GM23248 (cell line): Measurements from ENCODE around the gene TIAM2. TPM values are rescaled to one million over a fixed set of nuclear protein-coding genes. Genes with fewer than 3 reads are reported as not detected.
A peak's percentile ranks its signal among the peaks of the same experiment; 100 is the strongest.

Experiments used
- DNase-seq: peaks from one replicate; pipeline ENCODE4 v3.0.0-alpha.2; 2015
- H2AFZ ChIP-seq: fragments of 200-600 bp; sonication (generic); 2 replicates; pipeline ENCODE4 v1.6.1; 2016; ENCODE audit warnings: antibody characterized with exemption
- H3F3A ChIP-seq: fragments of 200-600 bp; sonication (generic); 2 replicates; pipeline ENCODE4 v1.6.1; 2016; ENCODE audit warnings: mild to moderate bottlenecking, antibody characterized with exemption, mixed run types; ENCODE audit not compliant: insufficient read depth
- H3K27ac ChIP-seq: fragments of 200-600 bp; sonication (generic); 2 replicates; pipeline ENCODE4 v1.5.1; 2016; ENCODE audit warnings: mild to moderate bottlenecking
- H3K27me3 ChIP-seq: fragments of 200-600 bp; sonication (generic); replicated peaks from 2 replicates; pipeline ENCODE4 v1.6.1; 2016; ENCODE audit warnings: mild to moderate bottlenecking; ENCODE audit not compliant: insufficient read depth
- H3K36me3 ChIP-seq: fragments of 200-600 bp; sonication (generic); 2 replicates; pipeline ENCODE4 v1.6.1; 2016; ENCODE audit warnings: low read depth, mild to moderate bottlenecking
- H3K4me1 ChIP-seq: fragments of 200-600 bp; sonication (generic); 2 replicates; pipeline ENCODE4 v1.6.1; 2016; ENCODE audit warnings: mild to moderate bottlenecking; ENCODE audit not compliant: insufficient read depth
- H3K4me2 ChIP-seq: fragments of 200-600 bp; sonication (generic); one replicate; pipeline ENCODE4 v1.6.1; 2016; ENCODE audit warnings: mild to moderate bottlenecking; ENCODE audit not compliant: unreplicated experiment
- H3K4me3 ChIP-seq: fragments of 200-600 bp; sonication (generic); 2 replicates; pipeline ENCODE4 v1.5.1; 2016; ENCODE audit warnings: mild to moderate bottlenecking
- H3K79me2 ChIP-seq: fragments of 200-600 bp; sonication (generic); 2 replicates; pipeline ENCODE4 v1.6.1; 2016; ENCODE audit warnings: mild to moderate bottlenecking; ENCODE audit not compliant: insufficient read depth
- H3K9ac ChIP-seq: fragments of 200-600 bp; sonication (generic); 2 replicates; pipeline ENCODE4 v1.6.1; 2016; ENCODE audit warnings: mild to moderate bottlenecking
- H3K9me2 ChIP-seq: fragments of 200-600 bp; sonication (generic); 2 replicates; pipeline ENCODE4 v1.6.1; 2016; ENCODE audit warnings: mixed run types, mild to moderate bottlenecking, moderate library complexity; ENCODE audit not compliant: insufficient read depth
- H3K9me3 ChIP-seq: fragments of 200-600 bp; sonication (generic); one replicate; pipeline ENCODE4 v1.6.1; 2017; ENCODE audit warnings: low read depth
- H4K20me1 ChIP-seq: fragments of 200-600 bp; sonication (generic); 2 replicates; pipeline ENCODE4 v1.6.0; 2016; ENCODE audit not compliant: insufficient read depth
- EZH2 ChIP-seq: fragments of 200-600 bp; sonication (generic); IDR thresholded peaks from 2 replicates; pipeline ENCODE4 v1.6.1; 2018; ENCODE audit warnings: antibody characterized with exemption, mild to moderate bottlenecking; ENCODE audit not compliant: insufficient read depth, poor library complexity, severe bottlenecking
- EZH2phosphoT487 ChIP-seq: fragments of 200-600 bp; sonication (generic); IDR thresholded peaks from 2 replicates; pipeline ENCODE4 v1.6.1; 2018; ENCODE audit warnings: antibody characterized with exemption, moderate library complexity, mild to moderate bottlenecking, low read depth; ENCODE audit not compliant: insufficient read depth
- WGBS, 2 experiments: methylation state at CpG; one replicate each; pipeline ENCODE4 v1.1.6; 2015 to 2017; ENCODE audit warnings: low lambda C conversion rate in 2 of 2, low coverage in 1 of 2; ENCODE audit errors: missing lambda C conversion rate in 2 of 2; 5-methylcytosine and 5-hydroxymethylcytosine counted together
- in situ Hi-C: fragments of 300-500 bp; cut with MboI; formaldehyde crosslinking; loops from 2 replicates; pipeline ENCODE4 v1.15.0; 2020
- polyA plus RNA-seq: library from polyadenylated mRNA; unstranded; fragments of >200 nt; fragmentation: Nextera tagmentation; extraction: Ambion mirVana; gene quantifications from 2 replicates; pipeline ENCODE4 v1.2.1, GENCODE V29; 2016
- total RNA-seq: library from RNA; depleted of rRNA; stranded (reverse); fragments of >200 nt; shearing (Covaris generic); gene quantifications from 2 replicates; pipeline ENCODE4 v1.2.3, GENCODE V29; 2014

The TIAM2 gene
- total and polyA plus RNA-seq, 2 experiments from 2014 or later: 2.4 to 2.6 TPM

DNA sequence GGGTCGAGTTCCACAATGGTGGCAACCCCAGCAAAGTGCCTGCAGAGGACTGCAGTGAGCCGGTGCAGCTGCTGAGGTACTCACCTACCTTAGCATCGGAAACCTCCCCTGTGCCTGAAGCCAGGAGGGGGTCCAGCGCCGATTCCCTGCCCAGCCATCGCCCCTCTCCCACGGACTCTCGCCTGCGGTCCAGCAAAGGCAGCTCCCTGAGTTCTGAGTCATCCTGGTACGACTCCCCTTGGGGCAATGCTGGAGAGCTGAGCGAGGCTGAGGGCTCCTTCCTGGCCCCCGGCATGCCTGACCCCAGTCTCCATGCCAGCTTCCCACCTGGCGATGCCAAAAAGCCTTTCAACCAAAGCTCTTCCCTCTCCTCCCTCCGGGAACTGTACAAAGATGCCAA is 134.6 kb downstream of the TIAM2 start:
- in situ Hi-C loops: no loop called here
- Histone ChIP-seq H3K9me3 (no peaks in the 10 kb centered on the region), H3K4me3 (no peak overlapping the region), H3K27ac (no peak overlapping the region), H3K36me3 (no peaks in the 10 kb centered on the region), H3K9me2 (no peaks in the 10 kb centered on the region), H3K4me2 (no peak overlapping the region), H2AFZ (no peak overlapping the region), H3K27me3 (no peaks in the 10 kb centered on the region), H3K4me1 (peaks cover 35% of the 10 kb centered on the region), H3K9ac (no peak overlapping the region), H3K79me2 (no peaks in the 10 kb centered on the region), H4K20me1 (no peaks in the 10 kb centered on the region), H3F3A (peaks cover 21% of the 10 kb centered on the region)
- no peak for DNase-seq
- no peak for TF ChIP-seq EZH2
- TF ChIP-seq EZH2phosphoT487: no peak
- WGBS, 2 experiments: 95 to 96% methylated on average over 12 to 14 of the region's 14 CpGs

DNA sequence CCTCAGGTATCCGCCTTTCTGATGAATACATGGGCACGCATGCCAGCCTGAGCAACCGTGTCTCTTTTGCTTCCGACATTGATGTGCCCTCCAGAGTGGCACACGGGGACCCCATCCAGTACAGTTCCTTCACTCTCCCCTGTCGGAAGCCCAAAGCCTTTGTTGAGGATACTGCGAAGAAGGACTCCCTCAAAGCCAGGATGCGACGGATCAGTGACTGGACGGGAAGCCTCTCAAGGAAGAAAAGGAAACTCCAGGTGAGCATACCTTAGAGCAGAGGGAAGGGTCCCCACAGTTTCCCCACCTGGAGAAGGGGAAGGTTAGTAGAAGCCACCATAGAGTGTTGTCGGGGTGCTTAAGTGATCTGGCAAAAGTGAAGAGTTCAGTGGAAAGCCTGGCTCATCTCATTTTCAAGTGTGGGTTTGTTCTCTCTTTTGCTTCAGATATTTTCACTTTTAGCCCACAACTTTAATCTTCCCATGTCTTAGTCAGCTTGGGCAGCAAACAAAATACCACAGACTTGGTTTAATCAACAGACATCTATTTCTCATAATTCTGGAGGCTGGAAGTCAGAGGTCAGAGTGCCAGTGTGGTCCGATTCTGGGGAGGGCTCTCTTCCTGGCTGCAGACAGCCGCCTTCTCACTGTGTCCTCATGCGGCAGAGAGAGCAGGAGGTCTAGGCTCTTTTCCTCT is 135.2 kb downstream of the TIAM2 start:
- Histone ChIP-seq H3K9ac (no peak overlapping the region), H2AFZ (no peak overlapping the region), H3K36me3 (no peaks in the 10 kb centered on the region), H4K20me1 (no peaks in the 10 kb centered on the region), H3K79me2 (no peaks in the 10 kb centered on the region), H3K9me2 (no peaks in the 10 kb centered on the region), H3F3A (peaks cover 25% of the 10 kb centered on the region), H3K27ac (no peak overlapping the region), H3K9me3 (no peaks in the 10 kb centered on the region), H3K4me3 (no peak overlapping the region), H3K27me3 (no peaks in the 10 kb centered on the region), H3K4me1 (peaks cover 41% of the 10 kb centered on the region), H3K4me2 (no peak overlapping the region)
- no peak for TF ChIP-seq EZH2phosphoT487
- no peak for TF ChIP-seq EZH2
- in situ Hi-C loops: no loop called here
- WGBS, 2 experiments: 94 to 95% methylated on average over 14 of the region's 14 CpGs
- DNase-seq: peak; percentile 32

DNA sequence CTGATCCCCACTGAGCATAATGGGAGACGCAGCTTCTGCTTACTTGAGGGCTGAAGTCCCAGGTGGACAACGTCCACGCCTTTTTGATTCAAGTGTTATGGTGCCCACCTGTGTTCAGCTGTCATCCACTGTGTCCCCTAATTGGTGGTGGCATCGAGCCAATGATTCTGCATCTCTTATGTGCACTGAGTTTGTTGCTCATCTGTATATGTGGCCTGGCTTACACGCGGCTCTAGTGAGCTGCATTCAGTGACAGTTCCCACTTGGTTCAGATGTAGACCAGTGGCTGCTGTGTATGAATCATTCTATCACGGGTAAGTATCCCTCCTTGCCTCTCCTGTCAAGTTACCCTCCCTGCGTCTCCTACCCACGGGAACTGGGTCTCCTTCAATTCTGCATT is 137.5 kb downstream of the TIAM2 start:
- Histone ChIP-seq H2AFZ (no peak overlapping the region), H3K36me3 (no peaks in the 10 kb centered on the region), H3K9me3 (no peaks in the 10 kb centered on the region), H3K4me2 (no peak overlapping the region), H3K9ac (no peak overlapping the region), H4K20me1 (no peaks in the 10 kb centered on the region), H3K27me3 (no peaks in the 10 kb centered on the region), H3K79me2 (no peaks in the 10 kb centered on the region), H3K9me2 (no peaks in the 10 kb centered on the region), H3K4me1 (peaks cover 19% of the 10 kb centered on the region), H3K4me3 (no peak overlapping the region), H3K27ac (no peak overlapping the region), H3F3A (peaks cover 9% of the 10 kb centered on the region; the same call in 1 of the 2 replicates)
- TF ChIP-seq EZH2phosphoT487: no peak
- no peak for TF ChIP-seq EZH2
- WGBS, 2 experiments: 72 to 73% methylated on average over 9 of the region's 9 CpGs
- DNase-seq: no peak
- in situ Hi-C loops: no loop called here

DNA sequence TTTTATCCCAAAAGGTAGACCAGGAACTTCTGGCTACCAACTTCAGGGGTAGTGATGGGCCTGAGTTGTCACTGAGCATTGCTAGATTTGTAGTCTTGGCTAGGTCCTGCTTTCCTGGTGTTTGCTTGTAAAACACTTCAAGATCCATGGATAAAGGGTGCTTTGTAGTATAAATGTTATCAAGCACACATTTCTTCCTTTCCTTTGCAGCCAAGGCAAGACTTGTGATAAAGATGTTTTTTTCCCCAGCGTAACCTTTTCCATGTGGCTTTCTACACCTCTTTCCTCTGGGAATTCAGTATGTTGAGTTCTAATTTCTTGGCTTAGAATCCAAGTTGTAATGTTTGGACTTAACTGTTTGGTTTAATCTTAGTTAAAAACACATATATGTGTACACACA is 145.9 kb downstream of the TIAM2 start:
- no peak overlapping the region for H3K4me3 ChIP-seq
- in situ Hi-C loops: no loop called here
- H3K79me2 ChIP-seq: no peaks in the 10 kb centered on the region
- H2AFZ ChIP-seq: no peak overlapping the region; the same call in 1 of the 2 replicates
- H4K20me1 ChIP-seq: no peaks in the 10 kb centered on the region
- no peak for TF ChIP-seq EZH2phosphoT487
- TF ChIP-seq EZH2: no peak
- peaks cover 14% of the 10 kb centered on the region; the same call in 1 of the 2 replicates for H3F3A ChIP-seq
- no peaks in the 10 kb centered on the region for H3K36me3 ChIP-seq
- no peak for DNase-seq
- no peak overlapping the region for H3K27ac ChIP-seq
- no peaks in the 10 kb centered on the region for H3K27me3 ChIP-seq
- WGBS, 2 experiments: 82 to 87% methylated on average over 1 of the region's 1 CpG
- peaks cover 24% of the 10 kb centered on the region for H3K4me1 ChIP-seq
- H3K4me2 ChIP-seq: no peak overlapping the region
- H3K9ac ChIP-seq: no peak overlapping the region
- no peaks in the 10 kb centered on the region for H3K9me2 ChIP-seq
- H3K9me3 ChIP-seq: no peaks in the 10 kb centered on the region

DNA sequence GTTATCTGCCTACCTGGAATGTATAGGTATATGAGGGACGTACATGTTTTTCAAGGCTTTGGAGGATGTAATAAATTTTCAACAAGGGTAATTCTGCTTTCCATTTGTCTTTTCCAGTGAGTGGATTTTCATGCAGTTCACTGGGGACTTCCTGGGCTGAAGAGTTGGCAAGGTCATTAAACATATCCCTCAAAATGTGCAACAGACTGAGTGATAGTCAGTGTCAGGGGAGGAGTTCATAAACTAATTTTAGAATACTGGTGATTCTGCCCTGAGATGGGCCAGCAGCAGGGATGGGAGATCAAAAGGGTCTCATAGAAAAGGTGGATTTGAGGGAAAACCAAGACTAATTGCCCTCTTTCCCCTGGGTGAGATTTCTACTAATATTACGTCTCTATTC is 146.4 kb downstream of the TIAM2 start:
- Histone ChIP-seq H3K27me3 (no peaks in the 10 kb centered on the region), H3K4me2 (no peak overlapping the region), H3F3A (peaks cover 14% of the 10 kb centered on the region; the same call in 1 of the 2 replicates), H3K9me2 (no peaks in the 10 kb centered on the region), H3K9ac (no peak overlapping the region), H4K20me1 (no peaks in the 10 kb centered on the region), H3K9me3 (no peaks in the 10 kb centered on the region), H2AFZ (no peak overlapping the region), H3K79me2 (no peaks in the 10 kb centered on the region), H3K27ac (no peak overlapping the region), H3K36me3 (no peaks in the 10 kb centered on the region), H3K4me1 (peaks cover 24% of the 10 kb centered on the region), H3K4me3 (no peak overlapping the region)
- in situ Hi-C loops: no loop called here
- no peak for DNase-seq
- WGBS, 2 experiments: 92 to 95% methylated on average over 2 of the region's 2 CpGs
- TF ChIP-seq EZH2phosphoT487 (no peak), EZH2 (no peak)
